Gastrocnemius medialis (tissue), 4 donors: ENCODE measurements around the gene ATG4B. TPM values are rescaled to one million over a fixed set of nuclear protein-coding genes. Genes with fewer than 3 reads are reported as not detected.

ENCODE experiments used
- ATAC-seq, 2 donors: fragments of 150-250 bp; one replicate each; pipeline ENCODE4 v1.9.1; 2016
- DNase-seq, 2 donors: peaks; one replicate each; pipeline ENCODE4 v3.0.0-alpha.2; 2019
- H3K27ac ChIP-seq, 4 donors: fragments of 200-600 bp; sonication (generic); 1 replicate in 1 of 4; 2 replicates in 3 of 4; pipeline ENCODE4 v1.5.1; 2016 to 2018; ENCODE audit warnings: mild to moderate bottlenecking in 2 of 4, moderate library complexity in 1 of 4
- H3K27me3 ChIP-seq, 3 donors: fragments of 200-600 bp; sonication (generic) in 2 of 3; 1 replicate in 1 of 3; 2 replicates in 2 of 3; pipeline versions ENCODE4 v1.5.1 to v1.6.0; 2016 to 2019; ENCODE audit warnings: mild to moderate bottlenecking in 1 of 3, moderate library complexity in 1 of 3
- H3K36me3 ChIP-seq, 2 donors: fragments of 200-600 bp; sonication (generic) in 1 of 2; one replicate each; pipeline ENCODE4 v1.5.1; 2017 to 2018
- H3K4me1 ChIP-seq, 2 donors: fragments of 200-600 bp; sonication (generic) in 1 of 2; one replicate each; pipeline ENCODE4 v1.5.1; 2016 to 2017; ENCODE audit warnings: mild to moderate bottlenecking in 2 of 2
- H3K4me3 ChIP-seq, 4 donors: fragments of 200-600 bp; sonication (generic) in 3 of 4; 1 replicate in 1 of 4; 2 replicates in 3 of 4; pipeline ENCODE4 v1.5.1; 2016 to 2019; ENCODE audit warnings: mild to moderate bottlenecking in 2 of 4
- H3K9me3 ChIP-seq, 3 donors: fragments of 200-600 bp; sonication (generic) in 2 of 3; 1 replicate in 1 of 3; 2 replicates in 2 of 3; pipeline ENCODE4 v1.5.1; 2016 to 2019
- POLR2A ChIP-seq, 2 donors: fragments of 450-650 bp; IDR thresholded peaks; one replicate each; pipeline ENCODE4 v1.6.1; 2017; ENCODE audit warnings: antibody characterized with exemption in 2 of 2, mild to moderate bottlenecking in 2 of 2, moderate library complexity in 2 of 2
- in situ Hi-C, 4 donors: fragments of 200-750 bp; cut with MboI; loops; one replicate each; pipeline versions ENCODE4 v1.15.0 to v1.8.0; 2017; ENCODE audit warnings: low sequenced_read_pairs in 4 of 4
- intact Hi-C: fragments of 100-400 bp; cut with DNase I; formaldehyde crosslinking; loops from one replicate; pipeline ENCODE4 v1.15.1; 2023; ENCODE audit warnings: low total_unique reads
- total RNA-seq, 4 donors: library from RNA; depleted of rRNA; stranded (reverse); fragments of >200 nt; gene quantifications; one replicate each; pipeline versions ENCODE4 v1.1.0 to v1.2.3, GENCODE V29; 2016
- TF ChIP-seq, protein P1 (sequence below), 5 experiments: fragments of 450-650 bp in 3 of 5; fragments of 200-600 bp in 2 of 5; sonication (generic) in 2 of 5; IDR thresholded peaks in 4 of 5; conservative IDR thresholded peaks in 1 of 5; 1 replicate in 4 of 5; 2 replicates in 1 of 5; pipeline ENCODE4 v1.5.1; 2016 to 2019; ENCODE audit warnings: antibody characterized with exemption in 5 of 5, mild to moderate bottlenecking in 3 of 5, moderate library complexity in 3 of 5

ATG4B gene
- total RNA-seq, 4 donors from 2014 or later: 32.0 to 57.5 (median 49.8) TPM

DNA sequence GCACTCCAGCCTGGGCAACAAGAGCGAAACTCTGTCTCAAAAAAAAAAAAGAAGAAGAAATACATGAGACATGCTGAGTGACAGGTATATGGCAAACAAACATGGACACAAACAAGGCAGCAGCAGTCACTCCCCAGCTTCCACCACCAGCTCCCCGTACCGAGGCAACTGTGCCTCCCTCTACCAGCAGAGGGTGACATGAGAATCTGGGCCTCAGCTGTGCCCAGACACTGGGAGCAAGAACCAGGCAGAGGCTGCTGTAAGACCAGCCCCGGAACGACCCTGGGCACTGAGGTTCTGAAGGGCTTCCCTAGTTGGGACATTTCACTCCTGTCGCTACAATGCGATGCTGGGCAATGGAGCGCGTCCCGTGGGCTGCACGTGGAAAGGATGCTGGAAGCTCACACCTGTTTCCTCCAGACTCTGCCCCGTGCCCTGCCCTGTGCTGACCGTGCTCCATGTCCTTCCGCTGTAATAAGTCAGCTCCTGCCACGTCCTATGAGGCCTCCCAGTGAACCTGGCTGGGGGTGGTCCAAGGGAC is 41.8 kb upstream of the ATG4B start:
- H3K4me3 ChIP-seq: no peak overlapping the region
- in situ Hi-C loops (no loop called here), intact Hi-C loops (no loop called here)
- ATAC-seq (no peak), DNase-seq (no peak)
- no peaks in the 10 kb centered on the region for H3K27me3 ChIP-seq
- TF ChIP-seq, protein P1, sequence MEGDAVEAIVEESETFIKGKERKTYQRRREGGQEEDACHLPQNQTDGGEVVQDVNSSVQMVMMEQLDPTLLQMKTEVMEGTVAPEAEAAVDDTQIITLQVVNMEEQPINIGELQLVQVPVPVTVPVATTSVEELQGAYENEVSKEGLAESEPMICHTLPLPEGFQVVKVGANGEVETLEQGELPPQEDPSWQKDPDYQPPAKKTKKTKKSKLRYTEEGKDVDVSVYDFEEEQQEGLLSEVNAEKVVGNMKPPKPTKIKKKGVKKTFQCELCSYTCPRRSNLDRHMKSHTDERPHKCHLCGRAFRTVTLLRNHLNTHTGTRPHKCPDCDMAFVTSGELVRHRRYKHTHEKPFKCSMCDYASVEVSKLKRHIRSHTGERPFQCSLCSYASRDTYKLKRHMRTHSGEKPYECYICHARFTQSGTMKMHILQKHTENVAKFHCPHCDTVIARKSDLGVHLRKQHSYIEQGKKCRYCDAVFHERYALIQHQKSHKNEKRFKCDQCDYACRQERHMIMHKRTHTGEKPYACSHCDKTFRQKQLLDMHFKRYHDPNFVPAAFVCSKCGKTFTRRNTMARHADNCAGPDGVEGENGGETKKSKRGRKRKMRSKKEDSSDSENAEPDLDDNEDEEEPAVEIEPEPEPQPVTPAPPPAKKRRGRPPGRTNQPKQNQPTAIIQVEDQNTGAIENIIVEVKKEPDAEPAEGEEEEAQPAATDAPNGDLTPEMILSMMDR (IDR thresholded peaks at IDR 0.05 in 4 of 5, conservative IDR thresholded peaks at IDR 0.05 in 1 of 5): no peak
- TF ChIP-seq POLR2A (IDR thresholded peaks at IDR 0.05): no peak
- H3K9me3 ChIP-seq: no peaks in the 10 kb centered on the region
- peaks cover 0 to 16% of the 10 kb centered on the region in 2 donors for H3K36me3 ChIP-seq
- no peak overlapping the region for H3K27ac ChIP-seq
- peaks cover 0 to 2% of the 10 kb centered on the region in 2 donors for H3K4me1 ChIP-seq

GRCh38 chr2:241597561-241597960 is 39.9 kb upstream of the ATG4B start:
- Histone ChIP-seq H3K9me3 (no peaks in the 10 kb centered on the region), H3K4me1 (peaks cover 0 to 2% of the 10 kb centered on the region in 2 donors), H3K27ac (no peak overlapping the region), H3K36me3 (peaks cover 0 to 31% of the 10 kb centered on the region in 2 donors), H3K27me3 (no peaks in the 10 kb centered on the region), H3K4me3 (no peak overlapping the region)
- intact Hi-C loops: no loop called here
- no peak for DNase-seq
- ATAC-seq: no peak
- no peak for TF ChIP-seq POLR2A (IDR thresholded peaks at IDR 0.05)
- in situ Hi-C loops: no loop called here

DNA sequence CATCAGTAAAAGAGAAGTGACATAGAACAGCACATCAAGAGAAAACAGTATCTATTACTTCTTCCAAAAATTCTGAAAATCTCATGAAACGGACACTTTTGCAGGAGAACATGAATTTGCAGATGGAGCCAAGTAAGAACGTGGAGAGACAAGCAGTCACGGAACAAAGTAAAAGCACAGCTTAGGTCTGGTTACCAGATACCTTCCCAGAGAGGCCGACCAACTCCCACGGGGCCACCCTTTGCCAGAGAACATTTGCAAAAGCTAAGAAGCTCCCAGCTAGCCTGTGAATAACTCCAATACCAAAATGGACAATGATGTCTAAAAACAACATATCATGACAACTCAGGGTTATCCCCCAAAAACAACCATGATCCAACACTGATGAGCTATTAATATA is 39.4 kb upstream of the ATG4B start:
- Histone ChIP-seq H3K4me1 (peaks cover 0 to 2% of the 10 kb centered on the region in 2 donors), H3K36me3 (peaks cover 0 to 31% of the 10 kb centered on the region in 2 donors), H3K27ac (no peak overlapping the region), H3K9me3 (no peaks in the 10 kb centered on the region), H3K27me3 (no peaks in the 10 kb centered on the region), H3K4me3 (no peak overlapping the region)
- in situ Hi-C loops: no loop called here
- DNase-seq (no peak), ATAC-seq (no peak)
- no peak for TF ChIP-seq POLR2A (IDR thresholded peaks at IDR 0.05)
- TF ChIP-seq, protein P1 (IDR thresholded peaks at IDR 0.05 in 4 of 5, conservative IDR thresholded peaks at IDR 0.05 in 1 of 5): no peak
- intact Hi-C loops: no loop called here

DNA sequence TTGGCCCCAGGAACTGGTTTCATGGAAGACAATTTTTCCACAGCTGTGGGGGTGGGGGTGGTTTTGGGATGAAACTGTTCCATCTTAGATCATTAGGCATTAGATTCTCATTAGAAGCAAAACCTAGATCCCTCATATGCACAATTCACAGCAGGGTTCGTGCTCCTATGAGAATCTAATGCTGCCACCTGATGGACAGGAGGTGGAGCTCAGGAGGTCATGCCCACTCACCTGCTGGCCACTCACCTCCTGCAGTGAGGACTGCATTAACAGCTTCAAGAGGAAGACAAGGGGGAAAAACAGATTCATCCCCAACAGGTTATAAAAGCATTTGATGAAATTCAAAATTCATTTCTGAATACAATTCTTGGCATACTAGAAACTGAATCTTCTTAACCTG is 39.0 kb upstream of the ATG4B start:
- Histone ChIP-seq H3K27me3 (no peaks in the 10 kb centered on the region), H3K4me1 (peaks cover 0 to 2% of the 10 kb centered on the region in 2 donors), H3K4me3 (no peak overlapping the region), H3K9me3 (no peaks in the 10 kb centered on the region), H3K36me3 (peaks cover 0 to 30% of the 10 kb centered on the region in 2 donors), H3K27ac (no peak overlapping the region)
- ATAC-seq (peak in 1 of 2 donors; percentile 39), DNase-seq (no peak)
- intact Hi-C loops: no loop called here
- in situ Hi-C loops: no loop called here
- no peak for TF ChIP-seq POLR2A (IDR thresholded peaks at IDR 0.05)
- TF ChIP-seq, protein P1 (IDR thresholded peaks at IDR 0.05 in 4 of 5, conservative IDR thresholded peaks at IDR 0.05 in 1 of 5): peak in 2 of 5 experiments; percentile 22 to 42

DNA sequence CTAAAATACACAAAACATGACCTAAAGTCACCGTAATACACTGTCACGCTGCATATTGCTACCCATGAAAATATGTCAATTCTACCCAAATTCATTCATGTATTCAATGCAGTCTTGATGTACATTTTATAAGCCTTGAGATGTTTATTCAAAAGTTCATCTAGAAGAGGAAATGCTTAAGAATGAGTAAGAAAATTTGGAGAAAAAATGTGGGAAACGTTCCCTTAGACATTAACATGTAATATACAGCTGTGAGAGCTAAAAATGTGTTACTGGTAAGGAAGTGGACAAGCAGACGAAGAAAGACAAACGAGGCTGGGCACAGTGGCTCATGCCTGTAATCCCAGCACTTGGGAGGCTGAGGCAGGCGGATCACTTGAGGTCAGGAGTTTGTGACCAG is 37.9 kb upstream of the ATG4B start:
- DNase-seq: no peak
- in situ Hi-C loops (no loop called here), intact Hi-C loops (no loop called here)
- no peak for TF ChIP-seq POLR2A (IDR thresholded peaks at IDR 0.05)
- TF ChIP-seq, protein P1 (IDR thresholded peaks at IDR 0.05 in 4 of 5, conservative IDR thresholded peaks at IDR 0.05 in 1 of 5): no peak
- H3K4me1 ChIP-seq: peaks cover 0 to 2% of the 10 kb centered on the region in 2 donors
- no peaks in the 10 kb centered on the region for H3K9me3 ChIP-seq
- H3K27me3 ChIP-seq: no peaks in the 10 kb centered on the region
- ATAC-seq: no peak
- H3K4me3 ChIP-seq: no peak overlapping the region
- no peak overlapping the region for H3K27ac ChIP-seq
- peaks cover 0 to 27% of the 10 kb centered on the region in 2 donors for H3K36me3 ChIP-seq
